Measurements from ENCODE around the gene RHBDF2.
"Not testable (repeated sequence)": the region's sequence is repeated elsewhere in the genome, so short reads cannot be mapped to it uniquely, and the experiment has no call there.

Gene RHBDF2

GRCh38 chr17:76527430-76528111 lies 26.3 kb upstream of the RHBDF2 start:
- DNase-seq: peak in 1 of 51 donors; percentile 24

DNA sequence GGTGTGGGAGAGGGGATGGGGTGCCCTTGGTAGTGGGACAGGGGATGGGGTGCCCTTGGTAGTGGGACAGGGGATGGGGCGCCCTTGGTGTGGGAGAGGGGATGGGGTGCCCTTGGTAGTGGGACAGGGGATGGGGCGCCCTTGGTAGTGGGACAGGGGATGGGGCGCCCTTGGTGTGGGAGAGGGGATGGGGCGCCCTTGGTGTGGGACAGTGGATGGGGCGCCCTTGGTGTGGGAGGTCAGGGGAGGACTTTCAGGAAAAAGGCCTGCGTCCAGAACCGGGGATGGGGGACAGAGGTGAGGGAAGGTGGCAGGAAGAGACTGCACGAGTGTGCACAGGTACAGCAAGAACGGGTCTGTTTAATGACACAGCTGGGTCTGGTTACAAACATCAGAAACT lies 25.8 kb upstream of the RHBDF2 start:
- not testable (repeated sequence) for DNase-seq

DNA sequence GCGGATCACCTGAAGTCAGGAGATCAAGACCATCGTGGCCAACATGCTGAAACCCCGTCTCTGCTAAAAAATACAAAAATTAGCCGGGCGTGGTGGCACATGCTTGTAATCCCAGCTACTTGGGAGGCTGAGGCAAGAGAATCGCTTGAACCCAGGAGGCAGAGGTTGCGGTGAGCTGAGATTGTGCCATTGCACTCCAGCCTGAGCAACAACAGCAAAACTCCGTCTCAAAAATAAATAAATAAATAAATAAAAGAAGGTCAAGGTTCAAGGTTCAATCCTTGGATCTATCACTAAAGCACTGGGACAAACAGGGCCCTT lies 24.2 kb upstream of the RHBDF2 start:
- not testable (repeated sequence) for DNase-seq

- DNase-seq: no peak
Observed at GRCh38 chr17:76524598-76525512, 23.6 kb upstream of the RHBDF2 start.

DNA sequence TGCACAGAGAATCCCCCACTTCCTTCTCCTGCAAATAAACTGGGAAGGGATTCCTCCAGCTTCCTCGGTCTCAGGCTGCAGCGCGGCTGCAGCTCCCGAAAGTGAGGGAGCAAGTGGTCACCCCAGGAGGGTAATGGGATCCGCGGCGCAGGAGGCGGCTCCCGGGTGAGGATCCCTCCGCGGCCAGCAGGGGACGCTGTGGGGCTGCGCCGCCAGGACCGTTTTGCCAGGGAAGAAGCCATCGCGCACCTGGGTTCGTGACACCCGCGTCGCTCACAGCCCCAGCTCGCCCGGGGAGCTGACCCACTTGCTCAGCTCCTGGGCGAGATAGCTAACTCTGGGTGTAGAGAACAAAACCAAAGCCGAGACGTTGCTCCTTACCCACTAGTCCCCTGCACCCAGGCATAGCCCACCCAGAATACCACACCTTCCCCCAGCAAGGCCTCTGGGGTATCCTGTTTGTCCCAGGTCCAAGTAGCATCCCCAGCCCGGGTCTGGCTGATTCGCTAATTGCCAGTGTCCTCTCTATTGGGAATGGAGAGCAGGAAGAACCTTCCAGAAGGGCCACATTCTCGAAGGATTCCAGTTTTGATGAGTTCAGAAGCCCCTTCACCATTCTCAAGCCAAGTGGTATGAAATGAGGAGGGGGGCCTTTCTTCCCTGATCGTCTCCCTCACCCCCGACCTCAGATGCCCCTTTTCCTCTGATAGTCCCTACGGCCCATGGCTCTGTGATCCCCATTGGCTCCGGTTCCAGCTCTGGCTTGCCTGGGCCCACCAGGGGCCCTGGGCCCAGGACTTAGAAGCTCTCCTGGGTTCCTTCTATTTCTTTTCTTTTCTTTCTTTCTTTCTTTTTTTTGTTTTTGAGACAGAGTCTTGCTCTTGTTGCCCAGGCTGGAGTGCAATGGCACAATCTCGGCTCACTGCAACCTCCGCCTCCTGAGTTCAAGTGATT lies 22.1 kb upstream of the RHBDF2 start:
- peak in 44 of 51 donors; percentile 18 to 85 (median 55) for DNase-seq

GRCh38 chr17:76521683-76522082 lies 20.5 kb upstream of the RHBDF2 start:
- DNase-seq: not testable (repeated sequence)

- no peak for DNase-seq
Observed at GRCh38 chr17:76521262-76521661, 20.0 kb upstream of the RHBDF2 start.

DNA sequence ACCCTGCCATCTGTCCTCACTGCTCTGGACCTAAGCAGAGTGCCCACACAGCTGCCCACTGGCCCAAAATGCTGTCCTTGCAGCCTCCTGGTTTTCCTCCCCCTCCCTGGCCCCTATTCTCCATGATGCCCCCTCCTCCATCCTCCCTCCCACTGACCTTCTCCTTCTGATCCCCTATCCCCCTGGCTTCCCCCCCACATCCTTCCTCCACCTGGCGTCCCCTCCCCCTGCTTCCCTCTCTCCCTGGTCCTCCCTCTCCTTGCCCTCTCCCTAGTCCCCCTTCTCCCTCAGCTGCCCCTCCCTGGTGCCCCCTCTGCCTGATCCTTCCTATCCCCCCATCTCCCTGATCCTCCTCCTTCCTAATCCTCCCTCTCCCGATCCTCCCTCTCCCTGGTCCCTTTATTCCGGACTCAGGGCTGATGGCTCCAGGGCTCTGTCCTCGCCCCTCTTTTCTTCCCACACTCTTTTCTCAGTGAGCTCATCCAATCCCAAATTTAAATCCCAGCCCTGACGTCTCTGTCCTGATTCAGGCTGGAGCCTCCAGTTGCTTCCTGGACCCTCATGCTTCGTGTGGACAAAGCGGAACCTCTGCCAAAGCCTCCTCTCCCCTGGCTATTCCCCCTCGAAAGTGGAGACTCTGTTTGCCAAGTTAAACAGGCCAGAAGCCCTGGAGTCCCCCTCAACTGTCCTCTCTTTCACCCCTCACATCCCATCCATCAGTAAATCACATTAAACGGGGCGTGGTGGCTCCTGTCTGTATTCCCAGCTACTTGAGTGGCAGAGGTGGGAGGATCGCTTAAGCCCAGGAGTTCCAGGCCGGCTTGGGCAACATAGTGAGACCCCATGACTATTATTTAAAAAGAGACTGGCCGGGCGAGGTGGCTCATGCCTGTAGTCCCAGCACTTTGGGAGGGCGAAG lies 18.1 kb upstream of the RHBDF2 start:
- DNase-seq: no peak

DNA sequence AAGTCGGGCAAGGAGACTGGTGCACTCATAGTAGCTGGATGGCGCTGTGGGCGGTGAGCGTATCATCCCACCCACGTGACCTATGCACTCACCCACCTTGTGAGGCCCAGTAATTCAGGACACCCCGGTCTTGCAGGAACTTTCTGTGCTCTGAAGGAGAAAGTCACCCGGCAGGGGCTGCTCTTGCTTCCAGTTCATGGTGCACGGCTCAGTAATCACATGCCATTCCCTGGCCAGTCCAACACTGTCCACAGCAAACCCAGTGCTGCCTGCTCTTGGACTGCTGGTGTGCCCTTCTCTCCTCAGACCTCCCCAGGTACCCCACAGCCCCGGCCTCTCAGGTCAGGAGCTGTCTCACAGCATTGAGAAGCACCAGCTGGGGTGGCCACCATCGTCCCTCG lies 16.4 kb upstream of the RHBDF2 start:
- no peak for DNase-seq

- peak in 8 of 51 donors; percentile 20 to 73 (median 48) for DNase-seq
Observed at GRCh38 chr17:76515274-76515949, 14.2 kb upstream of the RHBDF2 start.

DNA sequence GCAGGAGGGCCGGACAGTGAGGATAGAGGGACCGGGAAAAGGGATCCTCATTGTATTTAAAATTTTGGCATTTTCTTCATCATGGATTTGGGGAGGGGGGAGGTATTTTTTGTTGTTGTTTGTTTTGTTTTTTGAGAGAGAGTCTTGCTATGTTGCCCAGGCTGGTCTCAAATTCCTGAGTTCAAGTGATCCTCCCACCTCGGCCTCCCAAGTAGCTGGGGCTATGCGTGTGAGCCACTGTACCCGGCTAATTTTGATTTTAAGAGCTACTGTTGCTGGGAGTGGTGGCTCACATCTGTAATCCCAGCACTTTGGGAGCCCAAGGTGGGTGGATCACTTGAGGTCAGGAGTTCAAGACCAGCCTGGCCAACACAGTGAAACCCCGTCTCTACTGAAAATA lies 13.1 kb upstream of the RHBDF2 start:
- DNase-seq: not testable (repeated sequence)

DNA sequence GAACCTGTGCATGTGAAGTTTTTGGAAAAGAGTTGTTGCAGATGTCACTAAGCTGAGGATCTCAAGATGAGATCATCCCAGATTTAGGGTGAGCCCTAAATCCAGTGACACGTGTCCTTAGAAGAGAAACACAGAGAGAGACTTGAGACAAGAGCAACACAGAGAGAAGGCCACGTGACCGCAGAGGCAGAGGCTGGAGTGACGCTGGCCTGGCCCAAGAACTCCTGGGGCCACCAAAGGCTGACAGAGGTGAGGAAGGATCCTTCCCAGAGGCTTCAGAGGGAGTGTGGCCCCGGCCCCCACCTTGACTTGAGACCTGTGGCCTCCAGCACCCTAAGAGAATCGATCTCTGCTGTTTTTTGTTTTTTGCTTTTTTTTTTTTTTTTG lies 12.1 kb upstream of the RHBDF2 start:
- no peak for DNase-seq

DNA sequence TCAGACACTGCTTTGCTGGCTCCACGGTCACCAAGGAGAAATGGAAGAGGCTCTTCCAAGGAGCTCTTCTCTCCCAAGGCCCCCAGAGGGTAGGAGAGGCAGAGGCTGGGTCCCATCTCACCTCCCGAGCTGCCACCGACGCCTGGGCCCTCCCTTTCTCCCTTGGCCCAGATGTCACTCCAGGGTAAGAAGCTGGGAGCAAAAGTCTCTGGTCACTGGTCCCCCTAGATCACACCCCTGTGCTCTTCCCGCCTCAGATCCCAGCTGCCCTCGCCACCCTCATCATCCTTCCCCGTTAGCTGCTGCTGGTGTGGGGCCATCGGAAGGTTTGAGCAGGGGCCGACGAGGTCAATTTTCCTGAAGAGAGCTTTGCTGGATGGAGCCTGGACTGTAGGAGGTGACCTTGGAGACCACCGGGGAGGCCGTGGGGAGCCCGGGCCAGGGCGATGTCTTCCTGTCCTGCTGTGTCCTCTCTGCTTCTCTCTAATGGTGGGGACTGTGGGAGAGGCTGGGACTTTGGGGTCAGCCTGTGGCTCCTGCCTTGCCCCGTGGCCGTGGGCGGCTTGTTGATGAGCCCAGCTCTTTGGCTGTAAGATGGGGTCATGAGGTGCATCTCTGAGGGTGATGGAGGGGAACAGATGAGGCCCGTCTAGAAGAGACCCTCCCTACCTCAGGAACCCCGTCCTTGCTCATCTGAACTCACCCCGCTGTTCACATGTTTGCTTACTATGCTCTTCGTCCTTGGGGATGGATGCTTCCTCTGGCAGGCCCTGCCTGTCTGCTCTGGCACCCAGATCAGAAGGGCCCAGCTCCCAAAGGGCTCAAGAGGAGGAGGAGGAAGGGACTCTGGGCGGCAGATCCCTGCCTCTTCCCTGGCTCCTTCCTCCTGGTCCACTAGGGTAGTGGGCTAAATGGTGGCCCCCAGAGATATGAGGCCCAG lies 11.4 kb upstream of the RHBDF2 start:
- no peak for DNase-seq

GRCh38 chr17:76511668-76512365 lies 10.6 kb upstream of the RHBDF2 start:
- DNase-seq: no peak

- DNase-seq: no peak
Observed at GRCh38 chr17:76510831-76511244, 9.6 kb upstream of the RHBDF2 start.

GRCh38 chr17:76508472-76509063 lies 7.3 kb upstream of the RHBDF2 start:
- DNase-seq: not testable (repeated sequence)

All from hypothalamus (tissue), 51 donors.